NCI-H345 (cell line): ENCODE results near the gene CD300LB.
A peak's percentile ranks its signal among the peaks of the same experiment; 100 is the strongest.
"Not testable (repeated sequence)": the region's sequence is repeated elsewhere in the genome, so short reads cannot be mapped to it uniquely, and the experiment has no call there.

Source experiments
- DNase-seq: peaks from one replicate; lab custom pipeline; 2025; lab: John Stamatoyannopoulos, UW

Gene CD300LB

DNA sequence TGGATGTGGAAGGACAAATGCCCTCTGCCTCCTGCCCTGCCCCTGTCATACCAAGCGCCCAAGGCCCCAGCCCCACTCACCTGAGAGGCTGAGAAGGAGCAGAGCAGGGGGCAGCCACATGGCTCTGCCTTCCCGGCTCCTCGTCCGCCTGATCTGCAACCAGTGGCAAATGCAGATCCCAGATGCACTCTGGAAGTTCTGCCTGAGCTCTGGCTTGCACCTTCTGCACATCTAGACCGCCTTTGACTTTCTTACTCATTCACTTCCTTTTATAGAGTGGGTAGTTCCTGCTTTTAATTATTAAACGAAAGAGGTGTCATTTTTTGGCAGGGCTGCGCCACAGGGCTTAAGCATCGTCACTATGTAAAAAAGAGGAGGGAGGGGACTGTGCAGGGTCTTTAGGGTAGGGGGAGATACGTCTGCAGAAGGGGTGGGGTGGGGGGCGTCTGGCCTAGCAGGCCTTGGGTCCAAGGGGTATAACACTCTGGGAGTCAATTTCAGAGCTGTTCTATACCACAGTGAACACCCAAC lies at the start of gene CD300LB:
CD300LB (minus strand) TSS at position 245 of the 531 bp plus-strand sequence; CDS start at position 120, 125 bp downstream.
- DNase-seq: no peak

DNA sequence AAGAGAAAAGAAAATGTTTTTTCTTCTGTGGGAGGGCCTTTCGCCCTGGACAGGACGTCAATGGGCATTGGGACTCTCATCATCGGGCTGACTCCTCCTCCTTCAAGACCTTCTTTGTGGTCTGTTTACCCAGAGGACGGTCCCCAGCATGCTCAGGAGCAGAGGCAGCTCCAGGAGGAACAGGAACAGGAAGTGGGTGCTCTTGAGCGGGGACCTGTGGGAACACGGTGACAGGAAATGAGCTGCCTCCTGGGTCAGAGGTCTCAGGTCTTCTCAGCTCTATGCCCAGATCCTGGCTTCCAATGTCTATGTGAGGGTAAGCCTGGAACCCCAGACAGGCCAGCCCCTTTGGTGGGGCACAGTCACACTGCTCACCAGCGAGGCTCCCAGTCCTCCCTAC lies 48.6 kb upstream of the CD300LB start:
- no peak for DNase-seq

DNA sequence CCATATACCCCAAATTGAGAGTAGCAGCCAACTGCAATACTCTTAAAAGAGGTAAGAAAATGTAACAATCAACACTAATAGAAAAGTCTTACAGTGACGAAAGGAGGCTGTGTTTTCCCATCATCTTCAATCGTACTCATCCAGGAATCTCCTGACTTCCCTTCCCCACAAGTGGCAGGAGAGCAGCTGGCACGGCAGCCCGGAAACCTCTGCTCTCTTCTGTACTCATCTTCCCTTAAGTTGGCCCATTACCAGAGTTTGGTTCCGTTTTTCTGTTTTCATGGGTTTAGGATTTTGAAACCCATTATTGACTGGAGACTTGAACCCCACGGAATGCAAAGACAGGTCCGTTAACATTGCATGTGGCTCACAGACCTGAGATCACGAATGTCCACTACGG lies 47.7 kb upstream of the CD300LB start:
- no peak for DNase-seq

DNA sequence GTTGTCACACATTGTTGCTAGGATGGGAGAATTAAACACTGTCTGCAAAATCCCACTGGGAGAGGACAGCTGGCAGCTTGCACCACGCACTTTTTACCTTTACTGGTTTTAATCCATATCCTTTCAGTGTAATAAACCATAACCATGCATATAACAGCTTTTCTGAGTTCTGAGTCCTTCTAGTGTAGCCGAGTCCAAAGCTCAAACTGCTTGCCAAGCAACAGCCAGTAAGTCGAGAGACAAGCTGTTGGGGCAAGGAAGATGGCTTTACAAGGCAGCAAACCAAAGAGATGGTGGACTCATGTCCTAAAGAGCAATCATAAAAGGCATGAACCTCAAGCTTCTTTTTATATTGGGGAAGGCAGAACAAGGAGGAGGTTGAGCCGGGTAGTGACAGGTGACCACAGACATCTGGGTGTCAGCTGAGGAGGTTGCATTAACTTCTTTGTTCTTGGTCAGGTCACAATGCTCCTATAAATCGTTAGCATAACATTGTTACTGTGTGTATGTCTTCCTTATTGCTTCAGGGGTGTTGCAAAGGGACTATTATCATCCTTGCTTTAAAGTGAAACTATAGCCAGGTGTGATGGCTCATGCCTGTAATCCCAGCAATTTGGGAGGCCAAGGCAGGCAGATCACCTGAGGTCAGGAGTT lies 43.3 kb upstream of the CD300LB start:
- DNase-seq: no peak

DNA sequence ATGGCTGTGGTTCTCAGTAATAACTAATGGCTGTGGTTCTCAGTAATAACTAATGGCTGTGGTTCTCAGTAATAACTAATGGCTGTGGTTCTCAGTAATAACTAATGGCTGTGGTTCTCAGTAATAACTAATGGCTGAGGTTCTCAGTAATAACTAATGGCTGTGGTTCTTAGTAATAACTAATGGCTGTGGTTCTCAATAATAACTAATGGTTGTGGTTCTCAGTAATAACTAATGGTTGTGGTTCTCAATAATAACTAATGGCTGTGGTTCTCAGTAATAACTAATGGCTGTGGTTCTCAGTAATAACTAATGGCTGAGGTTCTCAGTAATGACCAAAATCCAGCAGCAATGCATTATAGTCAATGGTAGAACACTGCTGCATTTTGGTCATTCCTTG lies 42.4 kb upstream of the CD300LB start:
- DNase-seq: not testable (repeated sequence)

DNA sequence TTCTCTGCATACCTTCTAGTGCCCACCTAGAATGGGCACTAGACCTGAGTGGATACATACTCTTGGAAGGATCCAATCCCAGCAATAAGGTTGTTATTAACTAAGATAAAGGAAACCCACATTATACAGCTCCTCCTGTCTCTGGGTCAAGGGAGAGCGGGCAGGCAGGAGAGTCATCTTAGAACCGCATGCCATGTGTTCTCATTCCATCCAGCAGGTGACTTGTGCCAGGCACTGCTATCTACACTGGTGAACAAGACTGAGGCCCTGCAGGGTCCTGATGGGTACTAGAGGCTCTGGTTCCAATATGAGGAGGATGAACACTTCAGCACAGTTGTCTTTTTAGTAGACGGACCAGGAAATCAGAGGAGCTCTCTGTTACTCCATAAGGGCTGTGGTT lies 41.9 kb upstream of the CD300LB start:
- DNase-seq: no peak

DNA sequence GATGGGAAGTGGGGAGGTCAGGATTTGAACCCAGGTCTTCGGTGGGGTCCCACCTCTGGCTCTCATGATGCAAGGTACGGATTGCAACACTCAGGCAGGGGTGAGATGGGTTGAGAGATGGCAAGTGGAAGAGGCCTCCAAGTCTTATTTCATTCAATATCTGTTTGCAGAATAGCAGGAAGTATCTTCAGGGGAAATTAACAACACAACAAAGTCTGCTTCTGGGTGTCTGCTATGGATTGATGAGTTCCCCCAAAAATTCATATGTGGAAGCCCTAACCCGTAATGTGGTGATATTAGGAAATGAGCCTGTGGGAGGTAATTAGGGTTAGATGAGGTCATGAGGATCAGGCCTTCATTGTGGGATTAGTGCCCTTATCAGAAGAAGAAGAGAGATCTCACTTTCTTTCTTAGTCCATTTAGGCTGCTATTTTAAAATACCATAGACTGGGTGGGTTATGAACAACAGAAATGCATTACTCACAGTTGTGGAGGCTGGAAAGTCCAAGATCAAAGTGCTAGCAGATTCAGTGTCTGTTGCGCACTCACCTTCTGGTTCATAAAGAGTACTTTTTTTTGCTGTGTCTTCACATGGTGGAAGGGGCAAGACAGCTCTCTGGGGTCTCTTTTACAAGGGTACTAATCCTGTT lies 40.5 kb upstream of the CD300LB start:
- no peak for DNase-seq

DNA sequence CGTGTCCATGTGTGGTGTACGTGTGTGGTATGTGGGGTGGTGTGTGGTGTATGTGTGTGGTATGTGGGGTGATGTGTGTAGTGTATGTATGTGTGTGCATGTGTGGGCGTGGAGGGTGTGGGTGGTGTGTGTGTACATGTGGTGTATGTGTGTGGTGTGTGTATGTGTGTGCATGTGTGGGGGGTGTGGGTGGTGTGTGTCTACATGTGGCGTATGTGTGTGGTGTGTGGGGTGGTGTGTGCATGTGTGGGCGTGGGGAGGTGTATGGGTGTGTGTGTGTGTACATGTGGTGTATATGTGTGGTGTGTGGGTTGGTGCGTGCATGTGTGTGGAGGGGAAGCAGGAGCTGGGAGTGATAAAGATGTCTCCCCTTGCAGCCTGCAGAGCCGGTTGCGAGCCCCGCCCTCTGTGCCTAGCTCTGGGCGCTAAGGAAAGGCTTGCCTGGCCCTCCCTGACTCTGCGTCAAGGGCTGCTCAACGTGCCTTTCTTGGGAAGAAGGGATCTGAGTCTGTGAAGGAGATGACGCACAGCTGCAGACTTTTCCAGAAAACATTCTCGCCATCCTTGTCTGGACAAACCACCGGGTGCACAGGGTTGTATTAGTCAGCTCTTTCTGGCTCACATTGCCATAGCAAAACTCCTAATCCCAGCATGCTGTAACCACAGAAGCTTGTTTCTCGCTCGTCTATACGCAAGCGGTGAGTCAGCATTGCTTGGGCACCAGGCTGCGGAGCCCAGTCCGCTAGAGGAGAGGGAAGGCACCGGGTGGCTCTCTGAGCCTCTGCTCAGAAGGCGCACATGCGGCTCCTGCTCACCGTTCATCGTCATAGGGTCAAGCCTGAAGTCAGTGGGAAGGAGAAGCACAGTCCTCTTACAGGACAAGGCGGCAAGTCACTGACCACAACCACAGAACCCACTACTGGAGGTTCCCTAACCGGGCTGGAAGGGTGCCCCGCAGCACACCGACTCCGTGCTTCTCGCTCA lies 38.0 kb upstream of the CD300LB start:
- no peak for DNase-seq

DNA sequence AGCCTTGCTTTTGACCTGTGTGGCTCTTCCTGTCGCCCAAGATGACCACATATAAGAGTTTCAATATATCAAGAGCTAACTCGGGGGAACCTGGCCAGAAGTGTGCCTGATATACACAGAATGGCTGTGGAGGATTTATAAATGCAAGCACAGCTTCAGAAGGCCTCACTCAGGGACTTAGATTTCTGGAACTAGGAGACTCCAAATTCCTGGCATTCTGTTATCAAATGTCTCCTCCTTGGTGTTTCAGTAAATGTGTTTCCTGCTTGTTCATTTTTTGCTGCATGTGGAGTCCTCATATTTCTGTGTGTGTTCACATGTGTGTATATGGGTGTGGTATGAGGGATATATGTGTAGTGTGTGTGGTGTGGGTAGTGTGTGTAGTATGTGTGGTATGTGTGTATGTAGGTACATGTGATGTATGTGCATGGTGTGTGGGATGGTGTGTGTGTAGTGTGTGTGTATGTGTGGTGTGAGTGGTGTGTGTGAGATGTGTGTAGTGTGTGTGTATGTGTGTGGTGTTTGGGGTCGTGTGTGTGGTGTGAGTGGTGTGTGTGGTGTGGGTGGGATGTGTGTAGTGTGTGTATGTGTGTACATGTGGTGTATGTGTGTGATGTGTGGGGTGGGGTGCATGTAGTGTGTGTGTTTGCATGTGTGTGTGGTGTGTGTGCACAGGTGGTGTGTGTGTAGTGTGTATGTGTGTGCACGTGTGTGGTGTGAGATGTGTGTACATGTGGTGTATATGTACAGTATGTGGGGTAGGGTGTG lies 37.0 kb upstream of the CD300LB start:
- no peak for DNase-seq

DNA sequence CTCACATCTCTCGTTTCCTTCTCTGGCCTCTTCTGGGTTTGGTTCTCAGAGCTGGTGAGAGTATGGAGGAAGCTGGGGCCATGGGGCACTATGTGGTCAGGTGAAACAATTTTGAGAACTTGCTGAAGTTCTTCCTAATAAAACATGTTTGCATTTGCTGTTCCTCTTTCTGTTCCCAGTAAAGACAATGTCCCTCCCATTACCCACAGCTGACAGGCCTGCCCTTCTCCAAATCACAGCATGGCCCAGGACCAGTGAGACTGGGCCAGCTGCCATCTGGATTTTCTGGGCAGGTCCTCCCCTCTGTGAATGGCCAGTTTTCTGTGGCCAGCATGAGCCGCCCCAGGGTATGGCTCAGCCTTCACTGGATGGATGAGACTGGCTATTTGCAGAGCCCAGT lies 36.1 kb upstream of the CD300LB start, which contains the start of gene CD300H:
CD300H (minus strand) TSS at position 113 of the 400 bp plus-strand sequence.
- DNase-seq: no peak

DNA sequence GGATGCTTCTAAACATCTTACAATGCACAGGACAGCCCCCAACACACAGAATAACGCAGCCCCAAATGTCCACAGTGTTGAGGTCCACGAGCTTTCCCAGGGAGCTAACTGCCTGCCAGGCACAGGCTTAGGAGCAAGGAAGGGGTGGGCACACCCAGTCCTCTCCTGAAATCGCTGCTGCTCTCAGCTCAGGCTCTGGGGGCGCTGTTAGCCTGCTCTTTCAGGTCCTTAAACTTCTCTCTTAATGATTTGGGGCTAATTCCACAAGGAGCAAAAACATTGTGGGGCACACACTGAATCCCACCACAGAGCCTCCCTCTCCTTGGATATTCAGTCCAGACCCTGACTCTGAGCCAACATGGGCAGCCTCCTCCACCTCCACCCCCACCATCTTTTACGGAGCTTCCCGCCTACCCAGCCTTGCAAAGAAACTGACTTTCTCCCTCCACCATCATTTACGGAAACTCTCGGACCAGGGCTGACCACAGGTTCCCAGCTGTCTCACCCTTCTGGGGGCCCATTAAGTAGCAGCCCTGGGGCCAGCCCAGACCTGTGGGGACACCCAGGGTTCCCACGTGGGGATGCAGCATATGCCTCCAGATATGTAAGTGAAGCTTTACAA lies 35.0 kb upstream of the CD300LB start:
- DNase-seq: no peak

DNA sequence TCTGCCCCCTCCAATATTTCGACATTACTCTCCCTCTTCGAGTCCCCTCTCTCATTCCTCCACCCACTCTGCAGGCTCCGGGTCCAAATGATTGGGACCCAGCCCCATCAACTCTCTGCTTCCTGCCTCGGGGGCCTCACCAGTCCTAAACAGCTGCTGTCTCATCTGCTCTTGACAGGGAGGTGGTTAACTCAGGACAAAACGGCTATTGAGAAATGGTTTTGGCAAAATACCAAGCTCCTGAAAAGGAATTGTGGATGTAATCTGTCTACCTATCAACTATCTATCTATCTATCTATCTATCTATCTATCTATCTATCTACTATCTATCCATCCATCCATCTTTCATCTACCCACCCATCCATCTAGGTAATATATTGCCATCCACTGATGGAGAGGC lies 33.9 kb upstream of the CD300LB start:
- peak; percentile 24 for DNase-seq

DNA sequence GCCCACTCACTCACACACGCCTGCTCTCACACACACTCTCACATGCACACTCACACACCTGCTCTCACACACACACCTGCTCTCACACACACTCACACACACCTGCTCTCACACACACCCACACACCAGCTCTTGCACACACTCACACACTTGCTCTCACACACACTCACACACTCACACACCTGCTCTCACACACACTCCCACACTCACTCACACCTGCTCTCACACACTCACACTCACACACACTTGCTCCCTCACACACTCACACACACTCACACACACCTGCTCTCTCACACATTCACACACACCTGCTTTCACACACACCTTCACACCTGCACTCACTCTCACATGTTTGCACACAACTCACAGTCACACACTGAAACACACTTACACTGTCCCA lies 32.1 kb upstream of the CD300LB start:
- no peak for DNase-seq

DNA sequence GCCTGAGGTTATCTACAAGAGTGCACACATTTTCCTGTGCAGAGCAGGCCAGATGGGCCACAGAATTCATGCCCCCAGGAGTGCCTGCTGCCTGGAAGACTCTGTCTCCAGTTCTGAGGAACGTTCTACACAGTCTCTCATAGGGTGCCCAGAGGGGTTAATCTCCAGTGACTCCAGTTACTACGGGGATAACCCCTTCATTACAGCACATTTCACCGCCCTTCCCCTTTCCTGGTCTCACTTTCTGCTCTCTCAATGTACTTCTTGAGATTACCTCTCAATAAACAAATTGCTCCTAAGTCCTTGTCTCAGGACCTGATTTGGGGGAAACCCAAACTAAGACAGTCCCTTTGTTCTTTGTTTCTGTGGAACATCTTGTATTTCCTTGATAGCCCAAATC lies 30.3 kb upstream of the CD300LB start:
- DNase-seq: no peak

DNA sequence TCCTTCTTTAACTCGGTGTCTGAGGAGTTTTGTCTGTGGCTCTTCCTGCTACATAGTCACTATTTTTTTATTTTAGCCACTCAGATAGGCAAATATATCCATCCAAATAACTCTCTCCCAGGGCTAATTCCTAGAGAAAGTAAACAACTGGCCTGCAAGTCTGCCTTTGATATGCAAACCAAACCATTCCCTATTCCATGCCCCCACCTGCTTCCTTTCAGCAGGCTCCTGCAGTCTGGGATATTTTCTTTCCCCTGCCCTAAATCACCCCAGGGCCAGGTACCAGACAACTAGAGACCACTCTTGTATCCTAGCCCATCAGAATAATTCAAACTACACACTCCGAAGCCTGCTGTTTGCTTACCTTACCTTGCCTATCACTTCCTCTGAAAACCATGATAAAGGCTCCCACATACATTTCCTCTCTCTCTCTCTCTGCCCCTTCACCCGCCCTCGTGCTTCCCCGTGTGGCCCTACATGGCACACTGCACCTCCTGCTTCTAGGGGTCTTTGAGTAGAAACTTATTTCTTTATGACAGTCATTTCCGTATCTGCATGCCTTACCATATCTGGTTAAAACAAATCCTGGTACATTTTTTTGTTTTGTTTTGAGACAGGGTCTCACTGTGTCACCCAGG lies 27.7 kb upstream of the CD300LB start:
- DNase-seq: no peak

DNA sequence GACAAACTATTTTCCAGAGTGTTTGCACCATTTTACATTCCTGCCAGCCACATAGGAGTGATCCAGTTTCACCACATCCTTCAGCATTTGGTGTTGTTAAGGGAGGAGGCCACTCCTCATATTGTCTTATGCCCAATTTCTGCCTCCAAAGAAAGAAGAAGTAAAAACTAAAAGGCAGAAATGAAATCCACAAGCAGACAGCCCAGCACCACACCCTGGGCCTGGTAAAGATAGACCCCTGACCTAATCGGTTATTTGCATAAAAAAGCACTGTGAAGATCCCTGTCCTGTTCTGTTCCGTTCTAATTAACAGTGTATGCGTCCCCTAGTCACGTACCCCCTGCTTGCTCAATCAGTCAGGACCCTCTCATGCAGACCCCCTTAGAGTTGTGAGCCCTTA lies 27.1 kb upstream of the CD300LB start:
- not testable (repeated sequence) for DNase-seq

DNA sequence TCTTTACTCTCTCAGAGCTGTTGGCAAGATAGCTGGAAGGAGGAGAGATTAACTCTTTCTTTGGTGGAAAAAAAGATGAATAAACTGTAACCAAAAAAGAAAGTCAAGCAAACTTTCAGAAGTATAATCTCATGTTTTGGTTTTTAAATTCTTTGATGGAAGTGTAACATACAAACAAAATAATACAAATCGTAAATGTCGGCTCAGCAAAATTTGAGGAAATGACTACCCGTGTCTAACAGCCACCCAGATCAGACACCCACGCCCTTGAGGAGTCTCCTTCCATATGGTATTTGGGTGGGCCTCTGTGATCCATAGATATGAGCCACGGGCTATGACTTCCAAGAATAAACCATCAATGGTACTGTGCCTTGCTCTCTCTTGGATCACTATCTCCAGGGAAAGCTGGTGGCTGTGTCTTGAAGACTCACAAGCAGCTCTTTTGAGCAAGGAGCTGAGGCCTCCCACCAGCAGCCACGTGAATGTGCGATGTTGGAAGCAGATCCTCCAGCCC lies 24.2 kb upstream of the CD300LB start:
- no peak for DNase-seq

DNA sequence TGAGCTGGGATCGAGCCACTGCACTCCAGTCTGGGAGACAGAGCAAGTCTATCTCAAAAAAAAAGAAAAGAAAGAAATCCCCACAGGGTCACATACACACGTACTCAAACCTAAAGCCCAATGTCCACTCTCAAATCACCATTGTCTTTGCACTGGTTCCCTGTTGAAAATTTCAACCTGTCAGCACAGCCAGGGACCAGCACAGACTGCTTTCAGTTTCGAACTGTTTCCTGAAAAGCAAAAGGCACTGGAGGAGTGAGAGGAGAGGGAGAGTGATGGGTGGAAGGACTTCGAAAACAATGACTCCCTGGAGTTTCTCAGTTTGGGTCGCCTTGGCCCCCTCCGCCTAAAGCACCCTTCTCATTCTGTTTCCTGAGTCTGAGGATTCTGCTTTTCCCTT lies 23.6 kb upstream of the CD300LB start:
- no peak for DNase-seq

DNA sequence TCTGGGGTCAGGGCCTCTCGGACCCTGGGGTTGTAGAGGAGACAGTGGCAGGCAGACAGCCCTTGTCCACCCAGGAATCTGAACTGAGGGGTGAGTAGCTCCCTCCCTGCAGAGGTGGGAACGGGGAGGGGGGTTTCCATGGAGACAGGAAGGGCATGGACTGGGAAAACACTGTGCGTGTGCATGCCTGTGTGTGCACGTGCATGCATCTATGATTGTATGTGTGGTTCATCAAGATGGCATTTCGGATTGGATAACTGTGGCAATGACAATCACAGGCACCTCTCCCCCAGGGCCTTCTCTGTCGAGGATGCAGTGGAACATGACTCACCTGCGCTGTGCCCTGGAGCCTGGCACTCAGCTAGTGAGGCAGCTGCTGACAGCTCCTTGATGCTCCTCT lies 20.8 kb upstream of the CD300LB start:
- no peak for DNase-seq

DNA sequence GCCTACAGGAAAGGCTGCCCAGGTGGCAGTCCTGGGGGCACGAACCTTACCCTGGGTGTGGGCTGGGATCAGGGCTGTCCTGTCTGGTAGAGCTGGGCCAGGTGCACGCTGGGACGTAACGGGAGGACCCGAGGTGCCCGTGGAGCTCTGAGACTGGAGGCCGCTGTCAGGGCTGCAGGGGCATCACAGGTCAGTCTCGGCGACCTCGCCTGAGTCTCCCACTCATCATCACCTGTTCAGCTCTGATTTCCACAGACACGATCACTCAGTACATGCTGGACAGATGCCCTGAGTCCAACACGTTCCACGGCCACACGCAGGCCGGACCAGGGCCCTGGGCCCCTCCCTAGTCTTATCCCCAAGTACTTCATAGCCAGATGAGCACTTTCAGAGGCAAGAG lies 19.3 kb upstream of the CD300LB start:
- DNase-seq: no peak
